Measurements from ENCODE around the gene ORAI1. TPM values are rescaled to one million over a fixed set of nuclear protein-coding genes. Genes with fewer than 3 reads are reported as not detected.

ORAI1 gene
- total and polyA plus RNA-seq, 2 donors (not counting 3 experiments of a cell fraction or from before 2014, with no cell fraction given): 30.5 to 65.4 TPM

GRCh38 chr12:121689430-121689829 is 63.1 kb downstream of the ORAI1 start:
- Histone ChIP-seq H3K9me3 (replicated peaks; ENCODE audit: control insufficient read depth, insufficient read depth, low read length) (no peaks in the 10 kb centered on the region), H2AFZ (ENCODE audit: low read depth, low read length) (no peak overlapping the region), H3K9ac (replicated peaks; ENCODE audit: extremely low read depth, insufficient read depth, low read length) (no peak overlapping the region), H3K9me1 (replicated peaks; ENCODE audit: control insufficient read depth, extremely low read depth, insufficient read depth, low read length) (no peaks in the 10 kb centered on the region), H3K36me3 (ENCODE audit: control insufficient read depth in 2 of 2, extremely low read depth in 1 of 2, insufficient read depth in 2 of 2, low read length in 2 of 2) (no peaks in the 10 kb centered on the region), H3K4me1 (ENCODE audit: control insufficient read depth, extremely low read depth, insufficient read depth, low read length) (no peaks in the 10 kb centered on the region), H3K4me2 (ENCODE audit: insufficient read depth, low read length) (no peak overlapping the region), H3K27me3 (ENCODE audit: control insufficient read depth in 2 of 2, insufficient read depth in 2 of 2, low read length in 2 of 2) (no peaks in the 10 kb centered on the region), H3K4me3 (replicated peaks in 1 of 3; ENCODE audit: insufficient read depth in 1 of 3, low read depth in 1 of 3, low read length in 3 of 3) (no peak overlapping the region), H3K79me2 (ENCODE audit: control insufficient read depth, insufficient read depth, low read length) (no peaks in the 10 kb centered on the region), H4K20me1 (replicated peaks; ENCODE audit: control insufficient read depth, extremely low read depth, insufficient read depth, low read length) (no peaks in the 10 kb centered on the region), H3K27ac (ENCODE audit: insufficient read depth, low read depth, low read length) (no peak overlapping the region)
- no TSS peak for BruUV-seq (replicated peaks)
- intact Hi-C loops (cut with micrococcal nuclease): no loop called here
- TF ChIP-seq, protein P1, sequence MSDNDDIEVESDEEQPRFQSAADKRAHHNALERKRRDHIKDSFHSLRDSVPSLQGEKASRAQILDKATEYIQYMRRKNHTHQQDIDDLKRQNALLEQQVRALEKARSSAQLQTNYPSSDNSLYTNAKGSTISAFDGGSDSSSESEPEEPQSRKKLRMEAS (IDR thresholded peaks at IDR 0.05; ENCODE audit: insufficient read depth, insufficient read length): no peak
- TF ChIP-seq GATA2 (IDR thresholded peaks at IDR 0.05; ENCODE audit: insufficient read depth, insufficient read length, low read depth, low read length) (no peak), POLR2A (IDR thresholded peaks at IDR 0.05; ENCODE audit: low read depth, low read length) (no peak), FOS (IDR thresholded peaks at IDR 0.05; ENCODE audit: borderline replicate concordance, insufficient read depth, low read length) (no peak), POLR2AphosphoS5 (IDR thresholded peaks at IDR 0.05; ENCODE audit: insufficient read depth, low read depth, low read length) (no peak), MYC (IDR thresholded peaks at IDR 0.05; ENCODE audit: low read depth, low read length) (no peak), JUN (IDR thresholded peaks at IDR 0.05; ENCODE audit: borderline replicate concordance, insufficient read depth, insufficient read length, low read depth) (no peak), CTCF (IDR thresholded peaks at IDR 0.05; ENCODE audit: extremely low read depth in 1 of 2, insufficient read depth in 1 of 2, low read depth in 1 of 2, low read length in 2 of 2) (no peak), EZH2 (IDR thresholded peaks at IDR 0.05; ENCODE audit: borderline replicate concordance, low read depth, low read length, severe bottlenecking) (no peak)
- ChIA-PET POLR2A (no interaction called here), CTCF (interaction anchor here (2.2 to 2.5 kb wide), 2 partner anchors 105 to 137 kb away, joined by 7 to 11 read pairs; partner anchors contain the start of gene RHOF)
- DNase-seq (ENCODE audit: low read depth, low spot score) (no peak), FAIRE-seq (peak; percentile 15)
- dilution Hi-C loops (cut with MboI; ENCODE audit: extremely low pct_ligation_motif_present, low sequenced_read_pairs): no loop called here

Small RNAs within 50 kb of the gene (small RNA-seq; reads per million reads assigned to genes)
- not detected for gene RNU6-1004P (ENCODE audit: insufficient read depth, insufficient read length, low read depth, low replicate concordance)

Other genes with a start within 250 kb of the ORAI1 start
- 51.1 and 57.1 TPM in 2 replicates for gene RNF34, start 226.4 kb upstream of the ORAI1 start, total RNA-seq
- gene RNF34, start 226.4 kb upstream of the ORAI1 start, polyA plus RNA-seq: 31.9 and 37.6 TPM in 2 replicates
- gene KDM2B, start 45.5 kb upstream of the ORAI1 start, total RNA-seq: 34.3 and 37.3 TPM in 2 replicates
- 26.8 and 31.5 TPM in 2 replicates for gene KDM2B, start 45.5 kb upstream of the ORAI1 start, polyA plus RNA-seq
- gene MORN3, start 43.1 kb downstream of the ORAI1 start, total RNA-seq: 0.62 and 0.73 TPM in 2 replicates
- gene MORN3, start 43.1 kb downstream of the ORAI1 start, polyA plus RNA-seq: 0.30 and 0.66 TPM in 2 replicates
- gene TMEM120B, start 86.2 kb downstream of the ORAI1 start, total RNA-seq: 12.8 and 15.9 TPM in 2 replicates
- 10.4 and 13.5 TPM in 2 replicates for gene TMEM120B, start 86.2 kb downstream of the ORAI1 start, polyA plus RNA-seq
- 22.2 and 22.3 TPM in 2 replicates for gene RHOF, start 167.2 kb downstream of the ORAI1 start, total RNA-seq
- gene RHOF, start 167.2 kb downstream of the ORAI1 start, polyA plus RNA-seq: 9.3 and 12.0 TPM in 2 replicates
- 27.0 and 28.1 TPM in 2 replicates for gene SETD1B, start 177.5 kb downstream of the ORAI1 start, total RNA-seq
- gene SETD1B, start 177.5 kb downstream of the ORAI1 start, polyA plus RNA-seq: 2.3 and 2.6 TPM in 2 replicates
- gene HPD, start 232.3 kb downstream of the ORAI1 start, total RNA-seq: not detected in 2 replicates
- gene HPD, start 232.3 kb downstream of the ORAI1 start, polyA plus RNA-seq: not detected in 2 replicates